Ishikawa (cell line): ENCODE data around the gene SYNE3.

Experiments used
- CEBPB ChIP-seq: IDR thresholded peaks from 2 replicates; pipeline ENCODE4 v1.6.1; 2012
- CREB1 ChIP-seq: IDR thresholded peaks from 2 replicates; pipeline ENCODE4 v1.6.1; 2012; ENCODE audit warnings: low read depth
- EGR1 ChIP-seq: IDR thresholded peaks from 2 replicates; pipeline ENCODE4 v1.6.1; 2012
- EP300 ChIP-seq: IDR thresholded peaks from 2 replicates; pipeline ENCODE4 v1.6.1; 2012; ENCODE audit warnings: borderline replicate concordance
- FOXM1 ChIP-seq: IDR thresholded peaks from 2 replicates; pipeline ENCODE4 v1.6.1; 2012; ENCODE audit warnings: low read depth, borderline replicate concordance
- NFIC ChIP-seq: IDR thresholded peaks from 2 replicates; pipeline ENCODE4 v1.6.1; 2012
- RAD21 ChIP-seq: IDR thresholded peaks from 2 replicates; pipeline ENCODE4 v1.6.1; 2012; ENCODE audit warnings: low read depth
- REST ChIP-seq: IDR thresholded peaks from 2 replicates; pipeline ENCODE4 v1.6.1; 2012; ENCODE audit warnings: low read depth, mild to moderate bottlenecking
- TAF1 ChIP-seq: IDR thresholded peaks from 2 replicates; pipeline ENCODE4 v1.6.1; 2012; ENCODE audit warnings: low read depth, mild to moderate bottlenecking
- TCF12 ChIP-seq: IDR thresholded peaks from 2 replicates; pipeline ENCODE4 v1.6.1; 2012; ENCODE audit warnings: low read depth
- TEAD4 ChIP-seq: IDR thresholded peaks from 2 replicates; pipeline ENCODE4 v1.6.1; 2012
- USF1 ChIP-seq: IDR thresholded peaks from 2 replicates; pipeline ENCODE4 v1.6.1; 2012
- YY1 ChIP-seq: IDR thresholded peaks from 2 replicates; pipeline ENCODE4 v1.6.1; 2012; ENCODE audit warnings: low read depth
- ZBTB7A ChIP-seq: IDR thresholded peaks from 2 replicates; pipeline ENCODE4 v1.6.1; 2012; ENCODE audit warnings: low read depth
- TF ChIP-seq, protein P1 (sequence below): IDR thresholded peaks from 2 replicates; pipeline ENCODE4 v1.6.1; 2012

Gene SYNE3

DNA sequence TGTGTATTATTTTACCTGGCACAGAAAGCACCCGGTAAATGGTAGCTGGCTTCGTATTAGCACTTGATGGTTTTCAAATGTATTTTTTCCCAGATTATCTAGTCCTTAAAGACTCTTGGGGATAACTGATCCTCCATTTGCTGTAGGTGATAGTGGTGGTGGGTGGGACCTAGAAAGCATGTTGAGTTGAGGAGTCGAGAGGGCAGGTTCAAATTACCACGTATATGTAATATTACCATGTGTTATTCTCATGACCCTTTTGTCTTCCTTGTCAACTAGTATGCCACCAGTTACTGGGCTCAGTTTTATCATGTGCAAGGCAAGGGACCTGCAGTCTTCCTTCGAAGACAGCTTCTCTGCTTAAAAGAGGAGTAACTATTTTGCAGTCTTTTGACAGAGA lies 20.2 kb upstream of the SYNE3 start:
- TF ChIP-seq CEBPB (no peak), EGR1 (no peak), TCF12 (no peak), ZBTB7A (no peak)

DNA sequence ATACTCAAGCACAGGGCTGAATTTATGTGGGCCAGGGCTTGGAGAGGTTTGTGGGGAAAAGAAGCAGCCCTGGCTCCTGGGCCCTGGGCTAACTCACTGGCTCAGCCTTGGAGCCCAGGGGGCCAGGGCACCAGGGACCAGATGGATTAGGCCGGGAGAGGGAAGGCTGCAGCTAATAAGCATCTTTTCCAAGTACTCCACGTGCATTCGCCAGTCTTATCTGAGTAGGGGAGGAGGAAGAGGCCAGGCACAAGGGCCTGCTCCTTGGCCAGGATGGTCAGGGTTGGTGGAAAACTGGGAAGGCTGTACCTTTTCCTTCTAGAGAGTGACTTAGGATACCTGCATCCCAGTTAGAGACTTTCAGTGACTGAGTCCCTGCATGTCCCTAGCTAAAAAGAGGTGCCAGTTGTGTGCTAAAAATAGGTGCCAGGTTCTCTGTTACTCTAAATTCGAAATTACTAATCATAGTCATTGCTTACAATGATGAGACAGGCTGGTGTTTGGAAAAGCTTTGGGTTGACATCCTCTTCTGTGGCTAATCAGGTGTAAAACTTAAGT lies 19.7 kb upstream of the SYNE3 start:
- TF ChIP-seq CEBPB (no peak), EGR1 (no peak), NFIC (no peak), ZBTB7A (no peak), CREB1 (no peak), TAF1 (no peak), FOXM1 (no peak), USF1 (no peak), TEAD4 (no peak), EP300 (no peak), YY1 (no peak), TCF12 (no peak), REST (no peak), RAD21 (no peak)
- TF ChIP-seq, protein P1, sequence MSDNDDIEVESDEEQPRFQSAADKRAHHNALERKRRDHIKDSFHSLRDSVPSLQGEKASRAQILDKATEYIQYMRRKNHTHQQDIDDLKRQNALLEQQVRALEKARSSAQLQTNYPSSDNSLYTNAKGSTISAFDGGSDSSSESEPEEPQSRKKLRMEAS, result no peak

GRCh38 chr14:95535226-95536021 lies 19.0 kb upstream of the SYNE3 start:
- 0 out of 2 replicates have a peak, but pooled peaks have one; percentile 19 for TF ChIP-seq YY1
- no peak for TF ChIP-seq TAF1

- TF ChIP-seq EP300 (no peak), CREB1 (peak; percentile 49), TEAD4 (no peak), USF1 (peak; percentile 79), REST (no peak), TAF1 (peak; percentile 79), FOXM1 (peak; percentile 73), ZBTB7A (no peak; the same call in 1 of the 2 replicates), RAD21 (no peak), YY1 (peak; percentile 51), EGR1 (no peak), TCF12 (peak; percentile 39; the same call in 1 of the 2 replicates), CEBPB (no peak), NFIC (no peak)
- TF ChIP-seq, protein P1, result peak; percentile 79
Observed at GRCh38 chr14:95534299-95535225, 18.1 kb upstream of the SYNE3 start, which contains the start of gene GLRX5. TSS of gene GLRX5 (plus strand) at chr14:95535050. CDS start at chr14:95535090, 40 bp downstream.

DNA sequence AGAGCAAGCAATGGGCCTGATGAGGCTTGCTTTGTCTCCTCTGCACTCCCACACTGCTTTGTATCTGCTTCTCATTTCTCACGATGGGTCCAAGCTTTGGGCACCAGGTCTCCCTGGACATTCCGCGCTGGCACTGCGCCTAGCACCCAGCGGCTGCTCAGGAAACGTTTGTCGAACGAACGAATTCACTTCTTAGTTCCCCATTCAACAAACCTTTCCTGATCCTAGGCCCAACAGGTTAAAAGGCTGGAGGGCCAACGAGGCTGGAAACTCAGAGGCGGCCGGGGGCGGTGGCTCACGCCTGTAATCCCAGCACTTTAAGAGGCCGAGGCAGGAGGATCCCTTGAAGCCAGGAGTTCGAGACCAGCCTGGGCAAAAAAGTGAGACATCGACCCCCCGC lies 17.4 kb upstream of the SYNE3 start:
- TF ChIP-seq, protein P1, result no peak
- TF ChIP-seq REST, result no peak
- TF ChIP-seq USF1, result no peak
- TF ChIP-seq RAD21, result no peak
- no peak for TF ChIP-seq TAF1
- no peak for TF ChIP-seq EP300
- TF ChIP-seq CEBPB, result no peak
- TF ChIP-seq CREB1, result no peak
- no peak for TF ChIP-seq EGR1
- no peak for TF ChIP-seq NFIC
